HG03039 (cell line): Measurements from ENCODE around the gene PON2.
"Not testable (repeated sequence)": the region's sequence is repeated elsewhere in the genome, so short reads cannot be mapped to it uniquely, and the experiment has no call there.

Experiments
- ATAC-seq: cut with Tn5 transposase; IDR thresholded peaks from one replicate; pipeline ENCODE4 v1.9.1; 2021; ENCODE audit warnings: mild to moderate bottlenecking, moderate library complexity; ENCODE audit not compliant: unreplicated experiment

Gene PON2

GRCh38 chr7:95434557-95435421, at the start of gene PON2:
Gene PON2 (minus strand): TSS chr7:95435028. CDS start chr7:95434951, 77 bp downstream.
- ATAC-seq: peak; percentile 92

DNA sequence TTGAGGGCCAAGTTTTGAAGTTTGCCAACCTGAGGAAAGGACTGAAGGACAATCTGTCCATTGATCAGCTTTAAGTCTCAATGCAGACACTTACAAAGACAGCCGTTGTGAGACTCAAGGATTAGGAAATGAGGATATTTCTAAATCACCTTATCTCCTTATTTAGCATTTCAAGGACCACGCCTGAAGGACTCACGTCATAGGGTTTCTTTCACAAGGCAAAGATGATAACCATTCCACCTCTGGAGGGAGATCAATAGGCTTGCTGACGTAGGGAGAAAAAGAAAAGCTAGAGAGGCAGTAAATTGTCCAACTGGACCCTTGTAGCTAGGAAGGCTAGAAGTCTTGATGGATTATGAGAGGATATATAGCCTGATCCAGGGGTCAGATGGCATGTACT, 47.6 kb upstream of the PON2 start:
- no peak for ATAC-seq

- ATAC-seq: no peak
These were observed 46.7 kb upstream of the PON2 start for GRCh38 chr7:95481271-95482165.

DNA sequence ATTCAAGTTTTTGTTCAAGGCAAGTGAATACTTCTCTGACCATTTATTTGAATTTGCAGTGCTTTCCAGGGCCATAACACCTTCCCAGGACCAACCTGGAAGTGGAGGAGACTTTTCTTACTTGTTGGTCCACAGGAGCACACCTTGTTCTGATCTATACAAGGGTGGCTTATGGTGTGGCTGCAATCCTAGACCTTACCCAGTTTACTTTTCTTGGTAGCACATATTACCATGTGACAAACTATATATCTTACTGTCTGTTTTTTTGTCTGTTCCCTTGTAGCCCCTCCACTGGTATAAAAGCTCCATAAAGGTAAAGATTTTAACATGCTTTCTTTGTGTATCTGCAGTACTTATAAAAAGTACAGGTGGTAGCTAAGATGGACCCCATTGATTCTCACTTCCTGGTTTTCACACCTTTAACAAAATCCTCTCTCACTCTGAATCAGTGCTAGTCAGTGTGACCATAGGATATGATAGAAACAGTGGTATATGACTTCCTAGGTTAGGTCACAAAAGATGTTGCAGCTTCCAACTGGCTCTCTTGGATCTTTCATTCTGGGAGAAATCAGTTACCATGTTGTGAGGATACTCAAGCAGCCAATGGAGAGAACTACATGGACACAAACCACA, 45.3 kb upstream of the PON2 start:
- ATAC-seq: no peak

DNA sequence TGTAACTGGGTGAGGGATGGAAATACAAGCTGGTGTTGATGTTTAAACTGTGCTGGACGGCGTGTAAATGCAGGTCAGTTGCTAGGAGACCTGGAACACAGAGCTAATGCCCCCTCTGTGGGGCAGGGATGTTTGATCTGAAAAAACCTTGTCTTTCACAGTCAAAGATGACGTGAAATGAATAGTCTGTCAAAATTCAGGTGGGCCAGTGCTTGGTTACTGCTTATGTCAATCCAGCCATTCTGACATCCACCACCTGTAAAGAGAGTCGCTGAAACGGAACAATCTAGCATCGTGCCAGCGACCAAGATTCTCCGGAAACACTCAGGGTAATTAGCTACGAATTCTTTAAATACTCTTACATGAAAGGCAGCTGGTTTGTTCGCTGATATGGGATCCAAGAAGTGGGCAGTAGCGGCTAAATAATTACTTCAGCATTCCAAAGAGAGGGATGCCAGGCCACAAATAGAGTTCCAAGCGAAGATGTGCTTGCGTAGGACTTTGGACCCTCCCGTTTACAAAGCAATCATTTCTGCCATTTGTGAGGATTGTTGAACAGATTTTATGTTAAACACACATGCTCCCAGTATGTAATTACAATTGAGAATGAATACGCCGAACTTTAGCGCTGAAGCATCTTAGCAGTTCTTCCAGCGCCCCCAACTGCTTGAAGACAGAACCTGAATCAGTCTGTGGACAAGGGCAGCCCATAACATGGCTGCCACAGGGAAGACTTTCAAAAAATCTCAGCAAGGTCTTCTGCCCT, 43.6 kb upstream of the PON2 start:
- ATAC-seq: no peak

- ATAC-seq: peak; percentile 52
These were observed 42.2 kb upstream of the PON2 start for GRCh38 chr7:95476904-95477594.

DNA sequence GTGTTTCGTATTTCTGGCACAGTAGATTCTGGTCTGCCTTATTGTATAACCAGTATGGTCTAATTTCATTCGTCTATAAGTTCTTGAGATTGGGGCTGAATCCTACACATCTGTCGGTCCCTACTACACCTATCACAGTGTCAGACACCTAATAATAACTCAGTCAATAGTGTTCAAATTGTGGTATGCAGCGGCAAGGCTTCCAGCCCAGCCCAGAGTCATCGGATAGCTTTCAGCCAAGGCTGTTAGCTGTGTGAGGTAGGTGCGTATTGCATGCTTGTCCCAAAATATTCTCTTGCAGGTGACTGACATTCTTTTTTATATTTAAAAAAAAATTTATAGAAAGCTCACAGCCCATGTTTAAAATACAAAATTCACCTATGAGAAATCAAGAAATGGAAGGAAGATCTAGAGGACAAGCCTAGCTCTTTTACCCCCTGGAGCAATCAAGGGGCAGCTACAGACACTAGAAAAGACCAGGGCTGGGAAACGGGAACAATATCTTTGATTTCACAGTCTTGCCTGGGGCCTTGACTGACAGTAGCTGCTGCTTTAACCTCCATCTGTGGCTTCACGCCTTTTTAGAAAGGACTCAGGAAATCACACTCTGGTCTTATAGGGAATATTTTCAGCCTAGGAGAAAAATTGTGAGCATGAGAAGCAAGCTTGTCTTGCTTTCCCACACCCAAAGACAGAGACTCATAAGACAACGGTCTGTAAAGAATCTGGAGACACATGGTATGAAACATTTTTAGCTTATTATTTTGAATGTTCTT, 41.4 kb upstream of the PON2 start:
- no peak for ATAC-seq

GRCh38 chr7:95473276-95473985, 38.6 kb upstream of the PON2 start:
- ATAC-seq: no peak

DNA sequence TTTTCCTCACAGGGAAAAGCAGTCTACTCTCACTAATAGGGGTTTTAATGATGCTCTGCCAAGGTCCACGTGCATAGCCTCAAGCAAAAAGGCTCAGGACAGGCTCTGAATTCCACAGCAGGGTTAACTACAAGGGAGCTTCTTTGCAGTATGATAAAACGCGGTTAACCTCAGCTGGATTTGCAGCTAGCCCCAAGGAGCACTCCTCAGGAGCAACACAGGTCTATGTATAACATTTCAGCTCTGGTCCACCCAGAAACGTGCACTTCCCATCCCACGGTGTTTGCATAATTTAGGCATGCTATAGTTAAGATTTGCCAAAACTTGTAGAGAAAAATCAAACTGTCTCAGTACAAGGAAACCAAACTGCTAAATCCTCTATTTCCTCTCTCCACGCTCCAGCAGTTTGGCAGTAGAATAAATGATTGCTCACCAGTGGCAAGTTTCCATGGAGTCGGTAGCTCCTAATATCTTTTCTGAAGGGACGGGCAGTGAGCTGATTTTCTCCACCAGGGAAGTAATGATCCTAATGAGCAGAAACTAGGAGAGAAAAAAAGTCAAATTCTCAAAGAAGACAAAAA, 37.8 kb upstream of the PON2 start:
- no peak for ATAC-seq

- ATAC-seq: no peak
These were observed 36.2 kb upstream of the PON2 start for GRCh38 chr7:95471071-95471470.

GRCh38 chr7:95470452-95470851, 35.6 kb upstream of the PON2 start:
- peak; percentile 99 for ATAC-seq

DNA sequence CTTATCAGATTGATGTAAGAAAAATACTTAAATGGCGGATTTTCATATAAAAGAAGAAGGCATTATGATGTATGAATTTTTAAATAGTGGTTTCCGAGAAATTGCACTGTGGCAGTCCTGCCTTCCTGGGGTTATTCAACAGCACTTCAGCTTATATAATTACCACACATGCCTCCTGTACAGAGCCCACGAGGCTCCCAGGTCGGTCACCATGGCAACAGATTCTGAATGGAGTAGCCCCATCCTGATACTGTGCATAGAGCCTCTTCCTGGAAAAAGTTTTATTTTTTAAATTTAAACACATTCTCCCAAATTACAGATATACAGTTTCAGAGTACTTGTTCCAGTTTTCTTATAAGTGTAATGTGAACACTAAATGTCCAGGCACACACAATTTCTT, 35.0 kb upstream of the PON2 start:
- ATAC-seq: no peak

DNA sequence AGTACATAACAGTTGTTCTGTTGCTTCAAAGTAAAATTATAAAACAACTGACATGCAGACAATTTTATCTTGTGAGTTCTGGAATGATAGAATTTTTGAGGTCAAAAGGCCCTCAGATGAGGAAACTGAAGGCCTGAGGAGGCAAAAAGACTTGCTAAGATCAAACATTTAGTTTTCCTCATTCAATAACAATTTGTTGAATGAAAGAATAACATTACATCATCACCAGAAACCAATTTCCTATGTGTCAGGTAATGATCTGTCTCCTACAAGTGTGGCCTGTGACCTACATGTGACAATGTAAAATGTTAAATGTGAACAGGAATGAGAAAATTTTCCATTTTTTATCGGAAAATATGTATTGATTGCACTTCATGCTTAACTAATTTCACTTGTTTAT, 34.4 kb upstream of the PON2 start:
- ATAC-seq: no peak

DNA sequence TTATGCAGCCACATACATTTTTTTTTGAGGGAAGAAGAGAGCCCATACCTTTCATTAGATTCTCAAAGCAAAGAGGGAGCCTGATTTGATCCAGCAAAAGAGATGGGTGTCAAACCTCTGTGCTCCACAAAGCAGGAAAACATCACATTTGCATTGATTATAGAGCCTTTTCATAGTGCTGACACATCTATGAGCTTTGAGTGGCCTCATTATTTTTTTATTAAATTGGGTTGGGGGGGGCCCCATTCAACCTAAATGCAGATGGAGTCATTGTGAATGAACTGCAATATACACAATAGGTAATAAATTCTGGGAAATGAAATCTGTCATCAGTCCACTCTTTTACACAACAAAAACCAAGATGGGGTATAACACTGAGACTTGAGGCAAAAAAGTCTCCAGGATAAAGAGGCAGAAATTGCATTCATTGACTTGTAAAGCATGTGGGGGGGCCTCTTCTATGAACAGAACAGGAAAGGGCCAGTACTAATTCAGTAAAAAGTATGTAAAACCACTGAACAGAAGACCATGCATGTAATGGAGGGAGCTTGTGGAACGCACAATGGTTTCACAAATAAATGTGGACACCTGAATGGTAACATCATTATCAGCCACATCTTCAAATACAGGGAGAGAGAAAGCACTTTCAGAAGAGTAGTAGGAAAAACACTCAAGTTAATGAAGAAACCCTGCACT, 33.2 kb upstream of the PON2 start:
- no peak for ATAC-seq

DNA sequence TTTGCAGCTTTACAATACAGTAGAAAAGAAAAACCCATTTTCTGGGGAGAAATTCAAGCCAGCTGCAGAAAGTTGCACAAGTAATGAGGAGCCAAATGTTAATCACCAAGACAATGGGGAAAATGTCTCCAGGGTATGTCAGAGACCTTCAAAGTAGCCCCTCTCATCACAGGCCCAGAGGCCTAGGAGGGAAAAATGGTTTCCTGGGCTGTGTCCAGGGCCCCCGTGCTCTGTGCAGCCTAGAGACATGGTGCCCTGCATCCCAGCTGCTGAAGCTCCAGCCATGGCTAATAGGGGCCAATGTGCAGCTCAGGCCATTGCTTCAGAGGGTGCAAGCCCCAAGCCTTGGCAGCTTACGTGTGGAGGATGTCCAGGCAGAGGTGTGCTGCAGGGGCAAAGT, 25.8 kb upstream of the PON2 start:
- not testable (repeated sequence) for ATAC-seq

GRCh38 chr7:95457947-95458346, 23.1 kb upstream of the PON2 start:
- no peak for ATAC-seq

DNA sequence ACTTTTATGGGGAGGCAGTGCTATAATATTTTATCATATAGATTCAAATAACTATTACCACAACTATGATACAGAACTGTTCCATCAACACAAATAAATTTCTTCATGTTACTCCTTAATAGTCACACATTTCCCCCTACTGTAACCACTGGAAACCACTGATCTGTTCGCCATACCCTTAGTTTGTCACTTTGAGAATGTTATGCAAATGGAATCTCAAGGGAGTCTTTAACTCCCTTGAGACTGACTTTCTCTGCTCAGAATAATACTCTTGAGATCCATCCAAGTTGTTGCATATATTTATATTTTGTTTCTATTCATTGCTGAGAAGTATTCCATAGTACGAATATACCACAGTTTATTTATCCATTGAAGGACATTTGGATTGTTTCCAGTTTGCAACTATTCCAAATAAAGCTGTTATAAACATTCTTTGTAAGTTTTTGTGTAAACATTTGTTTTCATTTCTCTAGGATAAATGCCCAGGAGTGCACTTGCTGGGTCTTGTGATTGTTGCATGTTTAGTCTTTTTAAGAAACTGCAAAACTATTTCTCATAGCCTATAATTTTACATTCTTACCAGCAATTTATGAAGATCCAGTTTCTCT, 19.7 kb upstream of the PON2 start:
- no peak for ATAC-seq
